ENCODE data around the gene DST.
"Not testable (repeated sequence)": the region's sequence is repeated elsewhere in the genome, so short reads cannot be mapped to it uniquely, and the experiment has no call there.

The DST gene

GRCh38 chr6:56499095-56499494 is 143.6 kb downstream of the DST start:
- Histone ChIP-seq H3K27me3 (ENCODE audit: insufficient read depth, poor library complexity, severe bottlenecking) (no peaks in the 10 kb centered on the region), H3K4me3 (replicated peaks; ENCODE audit: insufficient read depth, low read length) (no peak overlapping the region), H3K27ac (replicated peaks) (no peak overlapping the region)
- TF ChIP-seq POLR2AphosphoS5 (IDR thresholded peaks at IDR 0.05; ENCODE audit: low read depth) (no peak), REST (IDR thresholded peaks at IDR 0.05; ENCODE audit: insufficient replicate concordance, low read depth) (no peak), CTCF (IDR thresholded peaks at IDR 0.05; ENCODE audit: insufficient read depth, low read length) (no peak), GABPA (IDR thresholded peaks at IDR 0.05; ENCODE audit: low read depth) (no peak), SPI1 (IDR thresholded peaks at IDR 0.05; ENCODE audit: borderline replicate concordance, low read depth) (no peak)
- no peak for DNase-seq (ENCODE audit: low read depth in 1 of 2, low spot score in 1 of 2)

GRCh38 chr6:56497691-56498090 is 145.0 kb downstream of the DST start:
- no peak overlapping the region for H3K4me3 ChIP-seq (replicated peaks; ENCODE audit: insufficient read depth, low read length)
- TF ChIP-seq SPI1 (IDR thresholded peaks at IDR 0.05; ENCODE audit: borderline replicate concordance, low read depth) (no peak), POLR2AphosphoS5 (IDR thresholded peaks at IDR 0.05; ENCODE audit: low read depth) (no peak), REST (IDR thresholded peaks at IDR 0.05; ENCODE audit: insufficient replicate concordance, low read depth) (no peak), GABPA (IDR thresholded peaks at IDR 0.05; ENCODE audit: low read depth) (no peak), CTCF (IDR thresholded peaks at IDR 0.05; ENCODE audit: insufficient read depth, low read length) (no peak)
- H3K27ac ChIP-seq (replicated peaks) = no peak overlapping the region
- no peak for DNase-seq (ENCODE audit: low read depth in 1 of 2, low spot score in 1 of 2)
- H3K27me3 ChIP-seq (ENCODE audit: insufficient read depth, poor library complexity, severe bottlenecking) = no peaks in the 10 kb centered on the region

GRCh38 chr6:56497240-56497639 is 145.4 kb downstream of the DST start:
- TF ChIP-seq GABPA (IDR thresholded peaks at IDR 0.05; ENCODE audit: low read depth) (no peak), REST (IDR thresholded peaks at IDR 0.05; ENCODE audit: insufficient replicate concordance, low read depth) (no peak), CTCF (IDR thresholded peaks at IDR 0.05; ENCODE audit: insufficient read depth, low read length) (no peak), POLR2AphosphoS5 (IDR thresholded peaks at IDR 0.05; ENCODE audit: low read depth) (no peak), SPI1 (IDR thresholded peaks at IDR 0.05; ENCODE audit: borderline replicate concordance, low read depth) (no peak)
- H3K4me3 ChIP-seq (replicated peaks; ENCODE audit: insufficient read depth, low read length) = no peak overlapping the region
- H3K27me3 ChIP-seq (ENCODE audit: insufficient read depth, poor library complexity, severe bottlenecking) = no peaks in the 10 kb centered on the region
- H3K27ac ChIP-seq (replicated peaks) = no peak overlapping the region
- no peak for DNase-seq (ENCODE audit: low read depth in 1 of 2, low spot score in 1 of 2)

- DNase-seq (ENCODE audit: low read depth in 1 of 2, low spot score in 1 of 2); H3K27ac ChIP-seq (replicated peaks); H3K4me3 ChIP-seq (replicated peaks; ENCODE audit: insufficient read depth, low read length); H3K27me3 ChIP-seq (ENCODE audit: insufficient read depth, poor library complexity, severe bottlenecking): not testable (repeated sequence)
Measured at GRCh38 chr6:56496650-56497049, 146.0 kb downstream of the DST start.
